Thyroid gland (tissue), 4 donors: ENCODE data around the gene DRC3. TPM values are rescaled to one million over a fixed set of nuclear protein-coding genes. Genes with fewer than 3 reads are reported as not detected.

ENCODE experiments used
- DNase-seq, 2 donors: peaks; one replicate each; pipeline ENCODE4 v3.0.0-alpha.2; 2019
- H3K27ac ChIP-seq, 3 donors: fragments of 200-600 bp; sonication (generic); 1 replicate in 2 of 3; 2 replicates in 1 of 3; pipeline ENCODE4 v1.5.1; 2016 to 2019; ENCODE audit warnings: mild to moderate bottlenecking in 1 of 3, moderate library complexity in 1 of 3
- H3K27me3 ChIP-seq: fragments of 200-600 bp; sonication (generic); one replicate; pipeline ENCODE4 v1.5.1; 2019
- H3K36me3 ChIP-seq, 2 donors: fragments of 200-600 bp; sonication (generic); one replicate each; pipeline ENCODE4 v1.5.1; 2016 to 2019
- H3K4me1 ChIP-seq, 2 donors: fragments of 200-600 bp; sonication (generic); one replicate each; pipeline ENCODE4 v1.5.1; 2017 to 2019
- H3K4me3 ChIP-seq, 3 donors: fragments of 200-600 bp; sonication (generic); replicated peaks in 1 of 3; 1 replicate in 2 of 3; 2 replicates in 1 of 3; pipeline ENCODE4 v1.5.1; 2016; ENCODE audit warnings: mild to moderate bottlenecking in 1 of 3
- H3K9me3 ChIP-seq: fragments of 200-600 bp; sonication (generic); one replicate; pipeline ENCODE4 v1.5.1; 2017
- CTCF ChIP-seq, 6 experiments: fragments of 200-600 bp in 3 of 6; fragments of 450-650 bp in 3 of 6; sonication (generic) in 3 of 6; IDR thresholded peaks; one replicate each; pipeline ENCODE4 v1.5.1; 2016 to 2019; ENCODE audit warnings: antibody characterized with exemption in 6 of 6, mild to moderate bottlenecking in 2 of 6, inconsistent platforms in 1 of 6, moderate library complexity in 1 of 6
- POLR2A ChIP-seq, 2 donors: fragments of 450-650 bp; IDR thresholded peaks; one replicate each; pipeline ENCODE4 v1.6.1; 2017; ENCODE audit warnings: antibody characterized with exemption in 2 of 2, mild to moderate bottlenecking in 2 of 2, moderate library complexity in 1 of 2
- WGBS, 2 donors: methylation state at CpG; one replicate each; pipeline ENCODE4 v1.1.5; 2017; 5-methylcytosine and 5-hydroxymethylcytosine counted together
- intact Hi-C: fragments of 100-400 bp; cut with DNase I; formaldehyde crosslinking; loops from one replicate; pipeline ENCODE4 v1.15.1; 2023
- total RNA-seq, 4 donors: library from RNA; depleted of rRNA; stranded (reverse); fragments of >200 nt; gene quantifications; one replicate each; pipeline ENCODE4 v1.2.3, GENCODE V29; 2016

Gene DRC3
- total RNA-seq, 4 donors from 2014 or later = 18.5 to 28.7 (median 23.4) TPM

- TF ChIP-seq POLR2A (IDR thresholded peaks at IDR 0.05) (no peak), CTCF (IDR thresholded peaks at IDR 0.05) (no peak)
- Histone ChIP-seq H3K4me1 (peaks cover 34% of the 10 kb centered on the region in 2 donors), H3K27ac (peak overlapping the region; percentile 60 to 86 (median 75)), H3K4me3 (peak overlapping the region; percentile 38 to 85 (median 79)), H3K36me3 (no peaks in the 10 kb centered on the region), H3K27me3 (no peaks in the 10 kb centered on the region), H3K9me3 (no peaks in the 10 kb centered on the region)
- peak; percentile 55 to 64 for DNase-seq
- 3 to 5% methylated on average over 9 to 19 of the region's 33 CpGs for WGBS, 2 donors
- intact Hi-C loops = loop anchor here (10.0 kb wide), 2 partner anchors 63 to 67 kb away; partner anchors contain the start of genes ATPAF2 and GID4
Observed at GRCh38 chr17:17971431-17972125, 1.1 kb upstream of the DRC3 start.

DNA sequence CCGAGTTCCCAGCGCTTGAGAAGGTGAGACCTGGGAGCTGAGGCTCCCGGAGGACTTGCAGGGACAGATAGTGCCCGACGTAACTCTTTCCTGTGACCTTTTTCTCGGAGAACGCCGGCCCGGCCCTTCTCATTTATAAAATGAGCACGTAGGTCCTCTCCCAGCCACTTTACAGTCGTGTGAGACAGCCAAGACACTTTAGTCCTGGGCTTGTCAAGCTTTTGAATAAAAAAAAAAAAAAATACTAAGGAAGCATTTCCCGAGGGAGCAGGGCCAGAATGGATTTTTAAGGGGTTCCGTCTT lies 241 bp downstream of the DRC3 start:
- no peaks in the 10 kb centered on the region for H3K27me3 ChIP-seq
- peaks cover 30 to 32% of the 10 kb centered on the region in 2 donors for H3K4me1 ChIP-seq
- H3K4me3 ChIP-seq = peak overlapping the region in 2 of 3 donors; percentile 23 to 34
- H3K9me3 ChIP-seq = no peaks in the 10 kb centered on the region
- no peak for DNase-seq
- peak overlapping the region in 1 of 3 donors; percentile 33 for H3K27ac ChIP-seq
- TF ChIP-seq POLR2A (IDR thresholded peaks at IDR 0.05) (no peak), CTCF (IDR thresholded peaks at IDR 0.05) (no peak)
- intact Hi-C loops = loop anchor here (10.0 kb wide), 2 partner anchors 62 to 68 kb away; partner anchors contain the start of genes ATPAF2 and GID4
- WGBS, 2 donors = 1 to 3% methylated on average over 13 of the region's 13 CpGs
- no peaks in the 10 kb centered on the region for H3K36me3 ChIP-seq

DNA sequence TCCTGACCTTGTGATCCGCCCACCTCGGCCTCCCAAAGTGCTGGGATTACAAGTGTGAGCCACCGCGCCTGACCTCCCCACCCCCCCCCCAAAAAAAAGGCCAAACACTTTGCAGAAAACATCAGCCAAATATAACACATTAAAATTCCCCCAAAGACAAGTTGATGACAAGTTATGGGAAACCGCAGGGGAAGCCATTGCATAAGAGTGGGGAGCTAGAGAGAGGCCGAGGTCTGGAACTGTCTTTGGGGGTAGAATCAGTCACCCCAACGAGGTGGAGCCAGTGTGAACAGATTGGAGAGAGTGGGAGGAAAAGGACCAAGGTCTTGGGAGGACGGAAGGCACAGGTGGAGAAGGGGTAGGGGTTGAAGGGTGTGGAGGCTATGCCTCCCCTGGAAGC lies 2.8 kb downstream of the DRC3 start:
- no peaks in the 10 kb centered on the region for H3K9me3 ChIP-seq
- peaks cover 12 to 16% of the 10 kb centered on the region in 2 donors for H3K4me1 ChIP-seq
- intact Hi-C loops = loop anchor here (10.0 kb wide), 2 partner anchors 59 to 71 kb away; partner anchors contain the start of genes ATPAF2 and GID4
- no peak overlapping the region for H3K27ac ChIP-seq
- 85 to 88% methylated on average over 8 of the region's 8 CpGs for WGBS, 2 donors
- no peak for DNase-seq
- H3K36me3 ChIP-seq = no peaks in the 10 kb centered on the region
- TF ChIP-seq POLR2A (IDR thresholded peaks at IDR 0.05) (no peak), CTCF (IDR thresholded peaks at IDR 0.05) (no peak)
- no peak overlapping the region for H3K4me3 ChIP-seq
- no peaks in the 10 kb centered on the region for H3K27me3 ChIP-seq

DNA sequence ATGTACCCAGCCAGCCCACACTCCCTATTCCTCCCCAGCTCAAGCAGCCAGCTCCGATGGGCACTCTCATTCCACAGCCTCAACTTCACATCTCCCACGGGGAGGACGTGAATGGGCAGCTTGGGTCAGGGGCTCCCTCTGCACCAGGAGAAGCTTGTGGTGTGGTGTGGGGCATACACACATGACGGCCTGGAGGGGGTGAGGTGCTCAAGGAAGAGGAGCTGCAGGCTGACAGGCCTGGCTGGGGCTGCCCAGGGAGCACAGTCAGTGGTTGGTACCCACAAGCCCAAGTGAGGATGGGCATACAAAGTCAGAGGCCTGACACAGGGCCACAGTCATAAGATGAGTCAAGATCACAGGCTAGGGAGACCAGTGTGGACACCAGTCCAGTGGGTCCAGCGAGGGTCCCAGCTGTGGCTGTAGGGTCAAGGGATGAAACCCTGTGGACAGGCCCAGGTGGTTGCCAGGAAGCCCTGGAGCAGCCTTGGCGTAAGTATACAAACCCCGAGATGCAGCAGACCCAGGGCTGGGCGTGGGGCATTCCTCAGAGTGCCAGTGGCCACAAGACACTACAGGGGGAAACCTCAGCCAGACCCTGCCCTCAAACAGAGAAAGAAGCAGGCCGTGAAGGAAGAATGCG lies 4.4 kb downstream of the DRC3 start:
- 85 to 87% methylated on average over 9 to 10 of the region's 10 CpGs for WGBS, 2 donors
- Histone ChIP-seq H3K27ac (no peak overlapping the region), H3K4me1 (peaks cover 7 to 10% of the 10 kb centered on the region in 2 donors), H3K36me3 (no peaks in the 10 kb centered on the region), H3K27me3 (no peaks in the 10 kb centered on the region), H3K4me3 (no peak overlapping the region), H3K9me3 (no peaks in the 10 kb centered on the region)
- TF ChIP-seq POLR2A (IDR thresholded peaks at IDR 0.05) (no peak), CTCF (IDR thresholded peaks at IDR 0.05) (no peak)
- intact Hi-C loops = loop anchor here (10.0 kb wide), 2 partner anchors 58 to 72 kb away; partner anchors contain the start of genes ATPAF2 and GID4
- no peak for DNase-seq
